ENCODE measurements around the gene UBE2L5.

The UBE2L5 gene

DNA sequence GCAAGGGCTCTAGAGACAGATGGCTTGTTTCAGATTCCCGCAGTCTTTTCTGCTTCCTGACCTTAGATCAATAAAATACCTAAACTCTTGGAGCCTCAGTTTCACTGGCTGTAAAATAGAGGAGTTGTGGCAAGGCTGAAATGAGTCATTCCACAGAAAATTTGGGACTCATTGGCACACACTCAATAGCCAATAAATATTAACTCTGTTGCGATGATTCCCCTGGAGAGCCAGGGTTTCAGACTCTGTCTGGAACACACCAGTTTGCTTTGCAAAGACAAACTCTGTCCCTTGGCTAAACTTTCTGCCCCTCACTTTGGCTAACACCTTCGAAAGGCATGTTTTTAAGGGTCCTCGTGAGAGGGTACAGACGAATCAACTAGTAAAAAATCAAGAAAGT lies 18.1 kb upstream of the UBE2L5 start:
- Histone ChIP-seq H3K27ac (ENCODE audit: low read depth, low read length) (peak overlapping the region; percentile 90), H3K4me3 (ENCODE audit: low read depth in 1 of 5, low read length in 5 of 5) (peak overlapping the region in 1 of 5 donors; percentile 11), H3K36me3 (ENCODE audit: control insufficient read depth in 5 of 5, insufficient read depth in 5 of 5, low read length in 5 of 5) (no peaks in the 10 kb centered on the region), H3K9me3 (ENCODE audit: control insufficient read depth in 5 of 5, low read length in 5 of 5) (no peaks in the 10 kb centered on the region), H3K4me1 (ENCODE audit: control insufficient read depth in 5 of 5, insufficient read depth in 5 of 5, low read length in 5 of 5) (peaks cover 11 to 52% (median 43%) of the 10 kb centered on the region in 5 donors), H3K9ac (ENCODE audit: low read length in 5 of 5) (peak overlapping the region in 2 of 5 donors; percentile 35 to 41), H3K27me3 (ENCODE audit: control insufficient read depth in 5 of 5, insufficient read depth in 4 of 5, low read length in 5 of 5) (no peaks in the 10 kb centered on the region)

DNA sequence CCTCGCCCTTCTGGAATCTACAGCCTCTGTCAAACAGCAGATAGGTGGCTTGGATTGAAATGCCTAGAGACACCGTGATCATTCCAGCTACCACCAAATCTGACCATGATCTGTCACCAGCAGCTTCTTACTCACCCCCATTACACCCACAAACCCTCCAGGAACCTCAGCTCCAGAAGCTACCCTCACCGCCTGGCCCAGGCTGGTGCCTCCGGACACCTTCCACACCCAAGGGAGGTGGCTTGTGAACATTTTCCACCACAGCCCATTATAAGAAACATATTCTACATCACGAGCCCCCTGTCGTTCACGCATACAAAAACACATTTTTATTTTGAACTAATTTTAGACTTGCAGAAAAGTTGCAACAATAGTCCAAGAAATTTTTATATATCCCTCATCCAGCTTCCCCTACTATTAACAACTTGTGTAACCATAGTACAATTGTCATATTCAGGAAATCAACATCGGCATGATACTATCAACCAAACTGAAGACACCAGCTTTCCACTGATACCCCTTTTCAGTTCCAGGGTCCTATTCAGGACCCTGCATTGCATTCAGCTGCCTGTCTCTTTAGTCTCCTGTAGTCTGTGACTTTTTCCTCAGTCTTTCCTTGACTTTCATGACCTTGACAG lies 15.4 kb upstream of the UBE2L5 start:
- H3K9me3 ChIP-seq (ENCODE audit: control insufficient read depth in 5 of 5, low read length in 5 of 5): peaks cover 0 to 5% (median 0%) of the 10 kb centered on the region in 5 donors
- no peak overlapping the region for H3K9ac ChIP-seq (ENCODE audit: low read length in 5 of 5)
- no peak overlapping the region for H3K4me3 ChIP-seq (ENCODE audit: low read depth in 1 of 5, low read length in 5 of 5)
- H3K27me3 ChIP-seq (ENCODE audit: control insufficient read depth in 5 of 5, insufficient read depth in 4 of 5, low read length in 5 of 5): peaks cover 0 to 4% (median 0%) of the 10 kb centered on the region in 5 donors
- peaks cover 0 to 2% (median 0%) of the 10 kb centered on the region in 5 donors for H3K36me3 ChIP-seq (ENCODE audit: control insufficient read depth in 5 of 5, insufficient read depth in 5 of 5, low read length in 5 of 5)
- peaks cover 19 to 63% (median 58%) of the 10 kb centered on the region in 5 donors for H3K4me1 ChIP-seq (ENCODE audit: control insufficient read depth in 5 of 5, insufficient read depth in 5 of 5, low read length in 5 of 5)
- peak overlapping the region; percentile 84 for H3K27ac ChIP-seq (ENCODE audit: low read depth, low read length)

DNA sequence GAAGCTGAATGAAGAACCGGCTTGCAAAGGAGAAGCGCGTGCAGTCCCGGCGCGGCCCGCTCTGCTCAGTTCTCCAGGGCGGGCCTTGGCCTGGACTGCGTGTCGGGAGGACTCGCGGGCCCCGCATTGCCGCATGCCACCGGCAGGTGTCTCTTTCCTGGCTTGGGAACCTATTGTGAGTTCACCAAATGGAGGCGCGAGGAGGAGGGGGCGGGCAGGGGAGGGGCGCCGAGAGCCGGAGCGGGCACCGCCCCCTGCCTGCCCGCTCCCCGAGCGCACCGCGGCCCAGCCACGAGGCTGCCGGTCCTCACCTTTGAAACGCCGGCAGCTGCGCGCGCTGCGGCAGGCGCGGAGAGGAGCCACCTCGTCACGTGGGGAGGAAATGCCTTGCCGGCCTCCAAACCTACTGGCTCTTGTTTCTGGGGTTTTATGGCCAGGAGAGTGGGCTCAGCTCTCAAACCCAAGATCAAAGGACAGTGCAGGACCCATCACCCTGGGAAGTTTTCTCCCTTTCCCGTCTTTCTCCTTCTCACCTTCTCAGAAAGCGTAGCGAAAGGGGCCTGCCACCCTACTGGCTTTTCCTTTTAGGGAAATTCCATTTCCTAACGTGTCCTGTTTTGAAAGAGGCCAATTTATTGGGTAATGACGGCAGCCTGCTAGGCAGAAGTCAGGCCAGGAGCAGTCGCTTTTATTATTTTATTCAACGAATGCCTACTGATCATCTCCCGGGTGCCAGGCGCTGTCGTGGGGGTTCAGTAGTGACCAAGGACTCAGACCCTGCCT lies 13.8 kb upstream of the UBE2L5 start:
- Histone ChIP-seq H3K27me3 (ENCODE audit: control insufficient read depth in 5 of 5, insufficient read depth in 4 of 5, low read length in 5 of 5) (peaks cover 0 to 4% (median 0%) of the 10 kb centered on the region in 5 donors), H3K4me1 (ENCODE audit: control insufficient read depth in 5 of 5, insufficient read depth in 5 of 5, low read length in 5 of 5) (peaks cover 19 to 58% (median 51%) of the 10 kb centered on the region in 5 donors), H3K36me3 (ENCODE audit: control insufficient read depth in 5 of 5, insufficient read depth in 5 of 5, low read length in 5 of 5) (peaks cover 0 to 2% (median 0%) of the 10 kb centered on the region in 5 donors), H3K9ac (ENCODE audit: low read length in 5 of 5) (peak overlapping the region; percentile 75 to 100 (median 89)), H3K4me3 (ENCODE audit: low read depth in 1 of 5, low read length in 5 of 5) (peak overlapping the region; percentile 54 to 73 (median 65)), H3K9me3 (ENCODE audit: control insufficient read depth in 5 of 5, low read length in 5 of 5) (peaks cover 0 to 5% (median 0%) of the 10 kb centered on the region in 5 donors), H3K27ac (ENCODE audit: low read depth, low read length) (peak overlapping the region; percentile 94)

GRCh38 chr13:30409886-30410704 lies 12.2 kb upstream of the UBE2L5 start:
- H3K4me3 ChIP-seq (ENCODE audit: low read depth in 1 of 5, low read length in 5 of 5): peak overlapping the region in 1 of 5 donors; percentile 34
- peaks cover 0 to 2% (median 0%) of the 10 kb centered on the region in 5 donors for H3K36me3 ChIP-seq (ENCODE audit: control insufficient read depth in 5 of 5, insufficient read depth in 5 of 5, low read length in 5 of 5)
- peaks cover 18 to 43% (median 38%) of the 10 kb centered on the region in 5 donors for H3K4me1 ChIP-seq (ENCODE audit: control insufficient read depth in 5 of 5, insufficient read depth in 5 of 5, low read length in 5 of 5)
- H3K9me3 ChIP-seq (ENCODE audit: control insufficient read depth in 5 of 5, low read length in 5 of 5): peaks cover 0 to 5% (median 0%) of the 10 kb centered on the region in 5 donors
- peaks cover 0 to 4% (median 0%) of the 10 kb centered on the region in 5 donors for H3K27me3 ChIP-seq (ENCODE audit: control insufficient read depth in 5 of 5, insufficient read depth in 4 of 5, low read length in 5 of 5)
- peak overlapping the region in 3 of 5 donors; percentile 85 to 100 (median 89) for H3K9ac ChIP-seq (ENCODE audit: low read length in 5 of 5)
- H3K27ac ChIP-seq (ENCODE audit: low read depth, low read length): peak overlapping the region; percentile 94

GRCh38 chr13:30410705-30411125 lies 11.6 kb upstream of the UBE2L5 start:
- H3K9ac ChIP-seq (ENCODE audit: low read length in 5 of 5): peak overlapping the region in 3 of 5 donors; percentile 16 to 43 (median 38)
- peaks cover 0 to 5% (median 0%) of the 10 kb centered on the region in 5 donors for H3K9me3 ChIP-seq (ENCODE audit: control insufficient read depth in 5 of 5, low read length in 5 of 5)
- H3K27ac ChIP-seq (ENCODE audit: low read depth, low read length): peak overlapping the region; percentile 94
- peaks cover 18 to 38% (median 33%) of the 10 kb centered on the region in 5 donors for H3K4me1 ChIP-seq (ENCODE audit: control insufficient read depth in 5 of 5, insufficient read depth in 5 of 5, low read length in 5 of 5)
- no peak overlapping the region for H3K4me3 ChIP-seq (ENCODE audit: low read depth in 1 of 5, low read length in 5 of 5)
- peaks cover 0 to 2% (median 0%) of the 10 kb centered on the region in 5 donors for H3K36me3 ChIP-seq (ENCODE audit: control insufficient read depth in 5 of 5, insufficient read depth in 5 of 5, low read length in 5 of 5)
- peaks cover 0 to 4% (median 0%) of the 10 kb centered on the region in 5 donors for H3K27me3 ChIP-seq (ENCODE audit: control insufficient read depth in 5 of 5, insufficient read depth in 4 of 5, low read length in 5 of 5)

- no peak overlapping the region for H3K27ac ChIP-seq (ENCODE audit: low read depth, low read length)
- H3K36me3 ChIP-seq (ENCODE audit: control insufficient read depth in 5 of 5, insufficient read depth in 5 of 5, low read length in 5 of 5): peaks cover 0 to 2% (median 0%) of the 10 kb centered on the region in 5 donors
- H3K27me3 ChIP-seq (ENCODE audit: control insufficient read depth in 5 of 5, insufficient read depth in 4 of 5, low read length in 5 of 5): peaks cover 0 to 4% (median 0%) of the 10 kb centered on the region in 5 donors
- H3K9me3 ChIP-seq (ENCODE audit: control insufficient read depth in 5 of 5, low read length in 5 of 5): peaks cover 0 to 5% (median 0%) of the 10 kb centered on the region in 5 donors
- H3K9ac ChIP-seq (ENCODE audit: low read length in 5 of 5): no peak overlapping the region
- H3K4me3 ChIP-seq (ENCODE audit: low read depth in 1 of 5, low read length in 5 of 5): no peak overlapping the region
- H3K4me1 ChIP-seq (ENCODE audit: control insufficient read depth in 5 of 5, insufficient read depth in 5 of 5, low read length in 5 of 5): peaks cover 16 to 26% (median 22%) of the 10 kb centered on the region in 5 donors
These were observed 9.9 kb upstream of the UBE2L5 start for GRCh38 chr13:30412346-30412745.

- H3K4me1 ChIP-seq (ENCODE audit: control insufficient read depth in 5 of 5, insufficient read depth in 5 of 5, low read length in 5 of 5): peaks cover 10 to 18% (median 15%) of the 10 kb centered on the region in 5 donors
- H3K27me3 ChIP-seq (ENCODE audit: control insufficient read depth in 5 of 5, insufficient read depth in 4 of 5, low read length in 5 of 5): peaks cover 0 to 4% (median 0%) of the 10 kb centered on the region in 5 donors
- no peak overlapping the region for H3K27ac ChIP-seq (ENCODE audit: low read depth, low read length)
- no peak overlapping the region for H3K4me3 ChIP-seq (ENCODE audit: low read depth in 1 of 5, low read length in 5 of 5)
- H3K36me3 ChIP-seq (ENCODE audit: control insufficient read depth in 5 of 5, insufficient read depth in 5 of 5, low read length in 5 of 5): peaks cover 0 to 2% (median 0%) of the 10 kb centered on the region in 5 donors
- H3K9me3 ChIP-seq (ENCODE audit: control insufficient read depth in 5 of 5, low read length in 5 of 5): peaks cover 0 to 5% (median 0%) of the 10 kb centered on the region in 5 donors
- no peak overlapping the region for H3K9ac ChIP-seq (ENCODE audit: low read length in 5 of 5)
These were observed 8.5 kb upstream of the UBE2L5 start for GRCh38 chr13:30413842-30414241.

- Histone ChIP-seq H3K27me3 (ENCODE audit: control insufficient read depth in 5 of 5, insufficient read depth in 4 of 5, low read length in 5 of 5) (no peaks in the 10 kb centered on the region), H3K4me3 (ENCODE audit: low read depth in 1 of 5, low read length in 5 of 5) (no peak overlapping the region), H3K27ac (ENCODE audit: low read depth, low read length) (no peak overlapping the region), H3K9ac (ENCODE audit: low read length in 5 of 5) (no peak overlapping the region), H3K4me1 (ENCODE audit: control insufficient read depth in 5 of 5, insufficient read depth in 5 of 5, low read length in 5 of 5) (peaks cover 0 to 5% (median 3%) of the 10 kb centered on the region in 5 donors), H3K36me3 (ENCODE audit: control insufficient read depth in 5 of 5, insufficient read depth in 5 of 5, low read length in 5 of 5) (no peaks in the 10 kb centered on the region), H3K9me3 (ENCODE audit: control insufficient read depth in 5 of 5, low read length in 5 of 5) (no peaks in the 10 kb centered on the region)
These were observed 6.8 kb upstream of the UBE2L5 start for GRCh38 chr13:30415430-30416030.

DNA sequence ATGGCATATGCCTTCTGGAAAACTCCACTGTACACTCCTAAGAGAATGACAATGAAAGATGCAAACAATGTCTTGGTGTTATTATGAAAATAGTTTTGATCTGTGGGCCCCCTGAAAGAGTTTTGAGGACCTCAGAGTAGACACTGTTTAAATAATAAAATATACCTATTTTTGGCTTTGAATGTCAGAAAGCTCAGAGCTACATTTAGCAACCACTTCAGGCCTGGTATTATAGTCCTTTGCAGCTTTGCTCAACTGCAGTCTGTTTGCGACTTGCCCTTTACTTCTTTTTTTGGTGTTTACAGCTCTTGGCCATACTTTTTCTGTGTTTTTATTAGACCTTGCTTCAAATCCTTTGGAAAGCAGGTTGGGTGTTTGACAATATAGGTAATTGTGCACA lies 5.8 kb upstream of the UBE2L5 start:
- H3K9ac ChIP-seq (ENCODE audit: low read length in 5 of 5): no peak overlapping the region
- no peaks in the 10 kb centered on the region for H3K27me3 ChIP-seq (ENCODE audit: control insufficient read depth in 5 of 5, insufficient read depth in 4 of 5, low read length in 5 of 5)
- no peak overlapping the region for H3K27ac ChIP-seq (ENCODE audit: low read depth, low read length)
- peaks cover 0 to 11% (median 8%) of the 10 kb centered on the region in 5 donors for H3K4me1 ChIP-seq (ENCODE audit: control insufficient read depth in 5 of 5, insufficient read depth in 5 of 5, low read length in 5 of 5)
- no peak overlapping the region for H3K4me3 ChIP-seq (ENCODE audit: low read depth in 1 of 5, low read length in 5 of 5)
- H3K36me3 ChIP-seq (ENCODE audit: control insufficient read depth in 5 of 5, insufficient read depth in 5 of 5, low read length in 5 of 5): no peaks in the 10 kb centered on the region
- no peaks in the 10 kb centered on the region for H3K9me3 ChIP-seq (ENCODE audit: control insufficient read depth in 5 of 5, low read length in 5 of 5)
